HEK293 (cell line): ENCODE data around the gene MAN1C1.

Source experiments
- ZEB2 ChIP-seq: fragments of 450-650 bp; formaldehyde crosslinking; IDR thresholded peaks from 2 replicates; pipeline ENCODE4 v1.5.1; 2016; ENCODE audit warnings: missing biosample characterization, missing genetic modification characterization
- ZNF677 ChIP-seq: fragments of 450-650 bp; IDR thresholded peaks from 2 replicates; pipeline ENCODE4 v1.5.0; 2018; ENCODE audit warnings: missing biosample characterization, mild to moderate bottlenecking, missing genetic modification characterization, moderate library complexity
- TF ChIP-seq, protein P1 (sequence below): fragments of 450-650 bp; formaldehyde crosslinking; IDR thresholded peaks from 2 replicates; pipeline ENCODE4 v1.5.1; 2016; ENCODE audit warnings: missing biosample characterization, missing genetic modification characterization
- TF ChIP-seq, protein P2 (sequence below): fragments of 450-650 bp; formaldehyde crosslinking; IDR thresholded peaks from 2 replicates; pipeline ENCODE4 v1.5.1; 2016; ENCODE audit warnings: missing biosample characterization, missing genetic modification characterization
- TF ChIP-seq, protein P3 (sequence below): fragments of 450-650 bp; formaldehyde crosslinking; IDR thresholded peaks from 2 replicates; pipeline ENCODE4 v1.5.1; 2016; ENCODE audit warnings: missing biosample characterization, missing genetic modification characterization

DNA sequence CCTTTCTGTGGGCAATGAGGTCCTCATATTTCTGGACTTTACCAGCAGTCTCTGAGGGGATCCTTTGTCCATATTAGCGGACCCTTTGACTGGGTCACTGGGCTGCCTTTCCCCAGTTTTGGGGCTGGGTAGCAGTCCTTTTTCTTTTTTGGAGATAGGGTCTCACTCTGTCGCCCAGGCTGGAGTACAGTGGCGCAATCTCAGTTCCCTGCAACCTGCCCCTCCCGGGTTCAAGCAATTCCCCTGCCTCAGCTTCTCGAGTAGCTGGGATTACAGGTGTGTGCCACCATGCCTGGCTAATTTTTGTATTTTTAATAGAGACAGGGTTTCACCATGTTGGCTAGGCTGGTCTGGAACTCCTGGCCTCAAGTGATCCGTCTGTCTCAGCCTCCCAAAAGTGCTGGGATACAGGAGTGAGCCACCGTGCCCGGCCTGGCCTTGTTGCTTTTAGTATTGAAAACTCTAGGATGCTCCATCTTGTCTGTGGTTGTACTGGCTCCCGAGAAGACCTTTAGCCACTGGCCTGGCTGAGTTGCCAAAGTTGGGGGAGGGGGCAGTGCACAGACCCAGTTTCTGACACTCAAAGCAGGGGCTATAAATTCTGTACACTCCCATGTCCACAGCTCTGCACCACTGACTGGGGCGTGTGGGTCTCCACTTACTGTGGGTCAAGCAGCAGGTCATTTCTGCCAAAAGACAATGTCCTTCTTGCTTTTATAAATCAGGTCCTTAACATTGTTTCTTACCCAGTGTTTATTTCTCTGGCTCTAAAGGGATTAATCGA is 33.1 kb downstream of the MAN1C1 start:
- TF ChIP-seq, protein P1, sequence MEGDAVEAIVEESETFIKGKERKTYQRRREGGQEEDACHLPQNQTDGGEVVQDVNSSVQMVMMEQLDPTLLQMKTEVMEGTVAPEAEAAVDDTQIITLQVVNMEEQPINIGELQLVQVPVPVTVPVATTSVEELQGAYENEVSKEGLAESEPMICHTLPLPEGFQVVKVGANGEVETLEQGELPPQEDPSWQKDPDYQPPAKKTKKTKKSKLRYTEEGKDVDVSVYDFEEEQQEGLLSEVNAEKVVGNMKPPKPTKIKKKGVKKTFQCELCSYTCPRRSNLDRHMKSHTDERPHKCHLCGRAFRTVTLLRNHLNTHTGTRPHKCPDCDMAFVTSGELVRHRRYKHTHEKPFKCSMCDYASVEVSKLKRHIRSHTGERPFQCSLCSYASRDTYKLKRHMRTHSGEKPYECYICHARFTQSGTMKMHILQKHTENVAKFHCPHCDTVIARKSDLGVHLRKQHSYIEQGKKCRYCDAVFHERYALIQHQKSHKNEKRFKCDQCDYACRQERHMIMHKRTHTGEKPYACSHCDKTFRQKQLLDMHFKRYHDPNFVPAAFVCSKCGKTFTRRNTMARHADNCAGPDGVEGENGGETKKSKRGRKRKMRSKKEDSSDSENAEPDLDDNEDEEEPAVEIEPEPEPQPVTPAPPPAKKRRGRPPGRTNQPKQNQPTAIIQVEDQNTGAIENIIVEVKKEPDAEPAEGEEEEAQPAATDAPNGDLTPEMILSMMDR (tag by site-specific recombination), result no peak
- TF ChIP-seq ZNF677 (tag by site-specific recombination) (no peak), ZEB2 (tag by site-specific recombination) (no peak)
- TF ChIP-seq, protein P2, sequence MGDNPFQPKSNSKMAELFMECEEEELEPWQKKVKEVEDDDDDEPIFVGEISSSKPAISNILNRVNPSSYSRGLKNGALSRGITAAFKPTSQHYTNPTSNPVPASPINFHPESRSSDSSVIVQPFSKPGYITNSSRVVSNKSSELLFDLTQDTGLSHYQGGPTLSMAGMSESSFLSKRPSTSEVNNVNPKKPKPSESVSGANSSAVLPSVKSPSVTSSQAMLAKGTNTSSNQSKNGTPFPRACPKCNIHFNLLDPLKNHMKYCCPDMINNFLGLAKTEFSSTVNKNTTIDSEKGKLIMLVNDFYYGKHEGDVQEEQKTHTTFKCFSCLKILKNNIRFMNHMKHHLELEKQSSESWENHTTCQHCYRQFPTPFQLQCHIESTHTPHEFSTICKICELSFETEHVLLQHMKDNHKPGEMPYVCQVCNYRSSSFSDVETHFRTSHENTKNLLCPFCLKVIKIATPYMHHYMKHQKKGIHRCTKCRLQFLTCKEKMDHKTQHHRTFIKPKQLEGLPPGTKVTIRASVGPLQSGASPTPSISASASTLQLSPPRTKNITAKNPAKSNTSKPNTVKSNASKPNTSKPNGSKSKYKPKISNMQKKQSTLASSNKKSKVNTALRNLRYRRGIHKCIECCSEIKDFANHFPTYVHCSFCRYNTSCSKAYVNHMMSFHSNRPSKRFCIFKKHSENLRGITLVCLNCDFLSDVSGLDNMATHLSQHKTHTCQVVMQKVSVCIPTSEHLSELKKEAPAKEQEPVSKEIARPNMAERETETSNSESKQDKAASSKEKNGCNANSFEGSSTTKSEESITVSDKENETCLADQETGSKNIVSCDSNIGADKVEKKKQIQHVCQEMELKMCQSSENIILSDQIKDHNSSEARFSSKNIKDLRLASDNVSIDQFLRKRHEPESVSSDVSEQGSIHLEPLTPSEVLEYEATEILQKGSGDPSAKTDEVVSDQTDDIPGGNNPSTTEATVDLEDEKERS (tag by site-specific recombination), result no peak
- TF ChIP-seq, protein P3, sequence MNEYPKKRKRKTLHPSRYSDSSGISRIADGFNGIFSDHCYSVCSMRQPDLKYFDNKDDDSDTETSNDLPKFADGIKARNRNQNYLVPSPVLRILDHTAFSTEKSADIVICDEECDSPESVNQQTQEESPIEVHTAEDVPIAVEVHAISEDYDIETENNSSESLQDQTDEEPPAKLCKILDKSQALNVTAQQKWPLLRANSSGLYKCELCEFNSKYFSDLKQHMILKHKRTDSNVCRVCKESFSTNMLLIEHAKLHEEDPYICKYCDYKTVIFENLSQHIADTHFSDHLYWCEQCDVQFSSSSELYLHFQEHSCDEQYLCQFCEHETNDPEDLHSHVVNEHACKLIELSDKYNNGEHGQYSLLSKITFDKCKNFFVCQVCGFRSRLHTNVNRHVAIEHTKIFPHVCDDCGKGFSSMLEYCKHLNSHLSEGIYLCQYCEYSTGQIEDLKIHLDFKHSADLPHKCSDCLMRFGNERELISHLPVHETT, result no peak
